Measurements from ENCODE around the gene RPS28. TPM values are rescaled to one million over a fixed set of nuclear protein-coding genes. Genes with fewer than 3 reads are reported as not detected.
A peak's percentile ranks its signal among the peaks of the same experiment; 100 is the strongest.

RPS28 gene
- total RNA-seq, 2 donors from 2014 or later = 2,643 to 2,829 TPM

DNA sequence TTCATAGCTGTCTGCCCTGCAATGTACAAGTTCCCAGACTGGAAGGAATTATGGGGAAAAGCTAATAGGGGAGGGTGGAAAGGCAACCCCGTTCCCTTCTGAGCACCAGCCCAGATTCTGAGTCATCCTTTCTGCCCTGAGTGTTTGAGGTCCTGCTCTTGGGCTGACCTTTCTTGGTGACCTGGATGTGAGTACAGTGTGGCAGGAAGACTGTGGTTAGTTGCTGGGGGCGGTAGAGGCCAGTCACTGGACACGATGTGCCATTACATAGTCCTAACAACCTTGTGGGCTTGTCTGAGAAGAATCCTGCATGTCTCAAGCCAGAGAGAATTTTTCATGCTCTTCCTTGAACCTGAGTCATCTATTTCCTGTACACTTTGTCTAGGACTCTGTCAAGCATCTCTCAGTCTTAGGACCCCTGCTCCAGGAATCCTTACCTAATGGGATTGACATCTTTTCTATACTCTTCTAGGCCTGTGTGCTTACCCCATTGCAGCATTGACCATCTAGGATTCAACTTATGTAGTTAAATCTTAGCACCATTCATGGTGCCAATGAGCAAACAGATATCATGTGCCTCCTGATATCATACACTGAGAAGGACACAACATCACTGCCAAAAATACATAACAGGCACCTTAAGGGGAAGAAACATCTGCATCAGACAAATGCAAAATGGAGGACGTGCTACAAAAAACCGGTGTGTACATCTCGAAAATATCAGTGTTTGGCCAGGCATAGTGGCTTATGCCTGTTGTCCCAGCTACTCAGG lies 34.5 kb downstream of the RPS28 start:
- no peaks in the 10 kb centered on the region for H3K9me3 Mint-ChIP-seq
- peak in 1 of 2 donors; percentile 98 for ATAC-seq
- DNase-seq (ENCODE audit: low spot score in 2 of 2) = peak in 1 of 2 donors; percentile 64
- peak overlapping the region in 1 of 2 donors; percentile 4 for H3K27ac Mint-ChIP-seq
- no peaks in the 10 kb centered on the region for H3K36me3 Mint-ChIP-seq

DNA sequence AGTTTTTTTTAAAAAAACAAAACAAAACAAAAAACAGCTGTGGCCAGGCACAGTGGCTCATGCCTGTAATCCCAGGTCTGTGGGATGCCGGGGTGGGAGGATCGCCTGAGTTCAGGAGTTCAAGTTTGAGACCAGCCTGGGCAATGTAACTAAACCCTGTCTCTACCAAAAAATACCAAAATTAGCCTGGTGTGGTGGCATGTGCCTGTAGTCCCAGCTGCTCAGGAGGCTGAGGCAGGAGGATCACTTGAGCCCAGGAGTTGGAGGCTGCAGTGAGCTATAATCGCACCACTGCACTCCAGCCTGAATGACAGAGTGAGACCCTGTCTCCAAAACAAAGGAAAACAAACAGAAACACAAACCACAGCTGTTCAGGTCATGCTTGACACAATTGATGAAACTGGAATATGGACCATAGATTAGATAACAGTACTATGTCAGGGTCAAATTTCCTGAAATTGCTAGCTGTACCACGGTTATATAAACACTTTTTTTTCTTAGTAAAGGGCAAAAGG lies 35.8 kb downstream of the RPS28 start:
- no peaks in the 10 kb centered on the region for H3K9me3 Mint-ChIP-seq
- ATAC-seq (no peak), DNase-seq (ENCODE audit: low spot score in 2 of 2) (no peak)
- H3K27ac Mint-ChIP-seq = no peak overlapping the region
- H3K36me3 Mint-ChIP-seq = no peaks in the 10 kb centered on the region

DNA sequence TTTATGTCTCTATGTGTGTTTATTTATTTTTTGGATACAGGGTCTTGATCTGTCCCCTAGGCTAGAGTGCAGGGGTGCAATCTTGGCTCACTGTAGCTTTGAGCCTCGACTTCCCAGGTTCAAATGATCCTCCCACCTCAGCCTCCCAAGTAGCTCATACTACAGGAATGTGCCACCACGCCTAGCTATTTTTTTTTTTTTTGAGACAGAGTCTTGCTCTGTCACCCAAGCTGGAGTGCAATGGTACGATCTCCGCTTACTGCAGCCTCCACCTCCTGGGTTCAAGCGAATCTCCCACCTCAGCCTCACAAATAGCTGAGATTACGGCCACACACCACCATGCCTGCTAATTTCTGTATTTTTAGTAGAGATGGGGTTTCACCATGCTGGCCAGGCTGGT lies 37.7 kb downstream of the RPS28 start:
- Mint-ChIP-seq H3K9me3 (no peaks in the 10 kb centered on the region), H3K27ac (peak overlapping the region in 1 of 2 donors; percentile 46), H3K36me3 (no peaks in the 10 kb centered on the region)
- no peak for ATAC-seq
- no peak for DNase-seq (ENCODE audit: low spot score in 2 of 2)

DNA sequence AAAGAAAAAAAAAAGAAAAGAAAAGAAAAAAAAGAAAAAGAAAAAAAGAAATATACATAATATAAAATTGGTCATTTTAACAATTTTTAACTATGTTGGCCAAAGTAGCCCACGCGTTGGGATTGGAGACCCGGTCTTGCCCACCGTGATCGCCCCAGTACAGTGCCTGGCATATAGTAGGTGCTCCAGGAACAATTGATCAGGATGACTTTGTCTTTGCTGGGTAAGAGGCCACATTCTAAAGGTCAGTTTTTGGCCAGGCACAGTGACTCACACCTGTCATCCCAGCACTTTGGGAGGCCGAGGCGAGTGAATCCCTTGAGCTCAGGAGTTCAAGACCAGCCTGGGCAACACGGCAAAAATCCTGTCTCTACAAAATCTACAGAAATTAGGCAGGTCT lies 38.9 kb downstream of the RPS28 start:
- ATAC-seq (no peak), DNase-seq (ENCODE audit: low spot score in 2 of 2) (no peak)
- no peaks in the 10 kb centered on the region for H3K9me3 Mint-ChIP-seq
- no peaks in the 10 kb centered on the region for H3K36me3 Mint-ChIP-seq
- no peak overlapping the region for H3K27ac Mint-ChIP-seq

DNA sequence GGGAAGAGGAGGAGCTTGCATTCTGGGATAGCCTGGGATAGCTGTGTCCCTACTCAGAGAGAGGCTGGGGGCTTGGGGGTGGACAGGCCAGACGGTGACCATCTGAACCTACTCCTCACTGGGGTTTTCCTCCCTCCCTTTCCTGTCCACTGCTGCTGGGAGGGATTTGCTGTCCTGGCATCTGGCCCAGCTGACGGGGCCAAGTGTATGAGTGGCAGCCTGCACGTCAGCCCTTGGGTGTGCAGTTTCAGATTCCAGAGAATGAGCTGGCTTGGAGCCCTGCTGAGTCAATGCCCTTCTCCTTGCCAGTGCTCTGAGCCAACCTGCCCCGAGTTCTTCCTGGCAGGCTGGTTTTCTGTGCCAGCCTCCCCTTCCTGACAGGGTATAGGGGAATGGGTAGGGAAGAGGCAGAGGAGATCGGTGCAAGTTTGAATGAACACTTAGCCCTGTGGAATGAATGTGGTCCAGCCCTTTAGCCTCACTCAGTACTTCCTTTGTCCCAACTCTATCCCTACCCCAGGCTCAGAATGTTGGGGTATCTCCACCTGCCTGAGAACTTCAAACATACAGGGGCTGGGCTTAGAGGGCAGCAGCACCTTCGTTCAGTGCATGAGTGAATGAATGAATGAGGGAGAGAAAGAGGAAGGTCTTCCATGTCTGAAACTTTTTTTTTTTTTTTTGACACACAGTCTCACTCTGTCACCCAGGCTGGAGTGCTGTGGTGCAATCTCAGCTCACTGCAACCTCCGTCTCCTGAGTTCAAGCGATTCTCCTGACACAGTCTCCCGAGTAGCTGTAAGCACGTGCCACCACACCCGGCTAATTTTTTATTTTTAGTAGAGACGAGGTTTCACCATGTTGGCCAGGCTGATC lies 40.9 kb downstream of the RPS28 start:
- no peaks in the 10 kb centered on the region for H3K9me3 Mint-ChIP-seq
- H3K27ac Mint-ChIP-seq = no peak overlapping the region
- no peaks in the 10 kb centered on the region for H3K36me3 Mint-ChIP-seq
- ATAC-seq (peak; percentile 37 to 76), DNase-seq (ENCODE audit: low spot score in 2 of 2) (no peak)

DNA sequence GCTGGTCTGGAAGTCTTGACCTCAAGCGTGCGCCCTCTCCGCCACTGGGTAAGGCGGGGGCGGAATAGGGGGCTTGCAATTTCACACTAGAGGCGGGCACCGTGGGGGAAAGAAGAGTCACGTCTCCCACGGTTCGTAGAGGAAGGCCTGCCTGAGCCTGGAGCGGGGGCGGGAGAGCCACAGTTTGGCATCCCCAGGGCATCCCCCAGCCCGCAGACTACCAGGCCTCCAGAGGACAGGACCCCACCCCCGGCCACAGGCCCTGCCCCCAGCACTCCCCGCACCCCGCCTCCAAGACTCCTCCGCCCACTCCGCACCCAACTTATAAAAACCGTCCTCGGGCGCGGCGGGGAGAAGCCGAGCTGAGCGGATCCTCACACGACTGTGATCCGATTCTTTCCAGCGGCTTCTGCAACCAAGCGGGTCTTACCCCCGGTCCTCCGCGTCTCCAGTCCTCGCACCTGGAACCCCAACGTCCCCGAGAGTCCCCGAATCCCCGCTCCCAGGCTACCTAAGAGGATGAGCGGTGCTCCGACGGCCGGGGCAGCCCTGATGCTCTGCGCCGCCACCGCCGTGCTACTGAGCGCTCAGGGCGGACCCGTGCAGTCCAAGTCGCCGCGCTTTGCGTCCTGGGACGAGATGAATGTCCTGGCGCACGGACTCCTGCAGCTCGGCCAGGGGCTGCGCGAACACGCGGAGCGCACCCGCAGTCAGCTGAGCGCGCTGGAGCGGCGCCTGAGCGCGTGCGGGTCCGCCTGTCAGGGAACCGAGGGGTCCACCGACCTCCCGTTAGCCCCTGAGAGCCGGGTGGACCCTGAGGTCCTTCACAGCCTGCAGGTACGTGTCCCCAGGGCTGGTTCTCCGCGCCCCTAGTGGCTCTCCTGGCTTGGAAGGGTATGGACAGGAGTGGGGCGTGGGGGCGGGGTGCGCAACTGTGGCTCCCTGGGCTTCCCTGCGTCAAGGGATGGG lies 42.8 kb downstream of the RPS28 start, which contains the start of gene ANGPTL4:
Gene ANGPTL4, plus strand, starts transcription at position 353 of the 969 bp plus-strand sequence. Its CDS starts 167 bp downstream, at position 520.
- Mint-ChIP-seq H3K36me3 (no peaks in the 10 kb centered on the region), H3K9me3 (no peaks in the 10 kb centered on the region), H3K27ac (no peak within 1 kb of the TSS)
- DNase-seq (ENCODE audit: low spot score in 2 of 2) (peak in 1 of 2 donors; percentile 80), ATAC-seq (peak; percentile 62 to 92)

DNA sequence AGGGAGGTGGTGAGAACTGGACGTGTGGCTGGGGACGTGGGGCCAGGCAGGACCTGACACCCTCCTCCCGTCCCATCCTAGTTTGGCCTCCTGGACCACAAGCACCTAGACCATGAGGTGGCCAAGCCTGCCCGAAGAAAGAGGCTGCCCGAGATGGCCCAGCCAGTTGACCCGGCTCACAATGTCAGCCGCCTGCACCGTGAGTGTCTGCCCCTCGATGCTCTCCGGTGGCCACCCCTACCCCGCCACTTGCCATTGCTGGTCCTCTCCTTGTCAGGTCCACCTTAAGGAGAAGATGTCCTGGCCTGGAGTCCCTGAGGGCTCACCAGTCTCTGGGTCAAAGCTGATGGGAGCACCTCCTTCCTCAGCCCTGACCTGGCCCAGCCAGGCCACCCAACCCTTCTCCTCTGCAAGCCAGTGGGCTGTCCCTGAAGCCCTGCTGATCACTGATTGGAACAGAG lies 44.9 kb downstream of the RPS28 start:
- no peaks in the 10 kb centered on the region for H3K9me3 Mint-ChIP-seq
- H3K27ac Mint-ChIP-seq = no peak overlapping the region
- DNase-seq (ENCODE audit: low spot score in 2 of 2) (no peak), ATAC-seq (no peak)
- no peaks in the 10 kb centered on the region for H3K36me3 Mint-ChIP-seq

DNA sequence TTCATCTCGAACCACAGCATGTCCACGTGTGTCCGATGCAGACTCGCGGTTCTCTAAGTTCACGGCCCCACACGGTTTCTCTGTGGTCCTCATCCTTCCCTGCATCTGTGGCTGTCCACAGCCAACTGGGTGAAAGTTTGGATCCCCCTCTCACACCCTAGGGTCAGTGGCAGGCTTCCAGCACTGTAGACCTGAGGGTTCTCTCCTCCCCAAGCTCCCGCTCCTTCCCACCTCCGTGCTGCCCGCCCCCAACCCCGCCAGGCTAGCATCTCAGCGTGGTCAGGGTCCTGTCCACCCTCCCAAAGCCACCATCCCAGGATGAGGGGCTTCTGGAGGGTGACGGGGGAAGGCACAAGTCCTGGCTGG lies 45.6 kb downstream of the RPS28 start:
- H3K27ac Mint-ChIP-seq = no peak overlapping the region
- no peaks in the 10 kb centered on the region for H3K36me3 Mint-ChIP-seq
- no peak for DNase-seq (ENCODE audit: low spot score in 2 of 2)
- no peak for ATAC-seq
- H3K9me3 Mint-ChIP-seq = no peaks in the 10 kb centered on the region

DNA sequence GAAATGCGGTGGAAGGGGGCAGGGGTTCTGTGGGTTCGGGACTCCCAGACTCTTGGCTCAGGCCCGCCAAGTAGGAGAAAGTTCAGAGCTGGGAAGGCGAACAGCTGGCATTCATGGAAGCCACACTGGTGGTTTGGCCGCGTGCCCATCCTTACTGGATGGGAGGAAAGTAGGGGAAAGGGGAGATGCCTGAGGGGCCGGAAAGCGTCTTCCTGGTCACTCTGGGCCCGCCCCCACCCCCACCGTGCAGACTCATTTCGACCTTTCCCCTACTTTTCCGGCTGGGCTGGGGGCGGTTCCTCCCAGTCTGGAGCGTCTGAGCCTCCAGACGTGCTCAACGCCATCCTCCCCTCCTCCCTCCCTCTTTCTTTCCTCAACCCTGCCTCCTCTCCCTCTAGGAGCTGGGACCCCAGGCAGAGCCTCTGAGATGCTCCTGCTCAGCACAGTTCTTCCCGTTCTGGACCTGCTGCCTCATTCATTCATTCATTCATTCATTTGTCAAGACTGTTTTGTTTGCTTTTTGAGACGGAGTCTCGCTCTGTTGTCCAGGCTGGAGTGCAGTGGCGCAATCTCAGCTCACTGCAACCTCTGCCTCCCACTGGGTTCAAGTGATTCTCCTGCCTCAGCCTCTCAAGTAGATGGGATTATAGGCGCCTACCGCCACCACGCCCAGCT lies 46.2 kb downstream of the RPS28 start:
- Mint-ChIP-seq H3K36me3 (no peaks in the 10 kb centered on the region), H3K9me3 (no peaks in the 10 kb centered on the region), H3K27ac (no peak overlapping the region)
- no peak for ATAC-seq
- no peak for DNase-seq (ENCODE audit: low spot score in 2 of 2)

DNA sequence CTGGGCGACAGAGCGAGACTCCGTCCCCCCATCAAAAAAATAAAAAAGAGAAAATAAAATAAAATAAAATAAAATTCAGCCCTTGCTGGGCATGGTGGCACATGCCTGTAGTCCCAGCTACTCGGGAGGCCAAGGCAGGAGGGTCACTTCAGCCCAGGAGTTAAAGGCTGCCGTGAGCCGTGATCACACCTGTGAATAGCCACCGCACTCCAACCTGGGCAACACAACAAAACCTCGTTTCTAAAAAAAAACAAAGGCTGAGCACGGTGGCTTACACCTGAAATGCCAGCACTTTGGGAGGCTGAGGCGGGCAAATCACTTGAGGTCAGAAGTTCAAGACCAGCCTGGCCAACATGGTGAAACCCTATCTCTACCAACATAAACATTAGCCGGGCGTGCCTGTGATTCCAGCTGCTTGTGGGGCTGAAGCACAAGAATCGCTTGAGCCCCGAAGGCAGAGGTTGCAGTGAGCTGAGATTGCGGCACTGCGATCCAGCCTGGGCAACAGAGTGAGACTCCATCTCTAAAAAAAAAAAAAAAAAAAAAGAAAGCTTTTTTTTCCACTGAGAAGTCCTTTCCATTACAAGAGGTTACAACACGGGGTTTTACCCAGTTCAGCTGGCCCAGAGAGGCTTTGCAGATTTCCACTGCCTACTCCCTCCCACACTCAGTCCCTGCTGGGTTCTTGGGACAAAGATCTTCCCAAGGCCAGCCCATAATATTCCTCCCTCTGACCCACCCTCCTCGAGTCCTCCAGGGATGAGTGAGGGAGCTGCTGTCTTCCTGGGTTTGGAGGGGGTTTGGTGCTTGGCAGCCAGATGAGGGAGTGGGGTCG lies 49.1 kb downstream of the RPS28 start:
- DNase-seq (ENCODE audit: low spot score in 2 of 2) (no peak), ATAC-seq (no peak)
- no peaks in the 10 kb centered on the region for H3K9me3 Mint-ChIP-seq
- H3K27ac Mint-ChIP-seq = peak overlapping the region in 1 of 2 donors; percentile 29
- no peaks in the 10 kb centered on the region for H3K36me3 Mint-ChIP-seq

DNA sequence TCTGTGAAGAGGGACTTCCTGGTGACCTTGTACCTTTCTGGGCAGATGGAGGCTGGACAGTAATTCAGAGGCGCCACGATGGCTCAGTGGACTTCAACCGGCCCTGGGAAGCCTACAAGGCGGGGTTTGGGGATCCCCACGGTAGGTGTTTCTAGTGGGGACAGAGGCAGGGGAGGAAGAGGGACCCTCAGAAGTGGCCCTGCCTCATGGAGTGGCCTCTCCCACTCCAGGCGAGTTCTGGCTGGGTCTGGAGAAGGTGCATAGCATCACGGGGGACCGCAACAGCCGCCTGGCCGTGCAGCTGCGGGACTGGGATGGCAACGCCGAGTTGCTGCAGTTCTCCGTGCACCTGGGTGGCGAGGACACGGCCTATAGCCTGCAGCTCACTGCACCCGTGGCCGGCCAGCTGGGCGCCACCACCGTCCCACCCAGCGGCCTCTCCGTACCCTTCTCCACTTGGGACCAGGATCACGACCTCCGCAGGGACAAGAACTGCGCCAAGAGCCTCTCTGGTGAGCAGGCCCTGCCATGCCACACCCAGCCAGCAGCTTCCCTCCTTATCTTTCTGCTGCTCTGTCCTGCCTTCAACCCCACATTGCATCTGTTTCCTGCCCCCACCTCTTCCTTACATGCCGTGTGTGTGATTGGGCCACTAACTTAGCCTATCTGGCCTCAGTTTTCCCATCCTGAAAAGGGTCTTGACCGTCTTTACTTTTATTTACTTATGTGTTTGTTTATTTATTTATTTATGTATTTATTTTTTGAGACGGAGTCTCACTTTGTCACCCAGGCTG lies 49.9 kb downstream of the RPS28 start:
- DNase-seq (ENCODE audit: low spot score in 2 of 2) = no peak
- Mint-ChIP-seq H3K36me3 (no peaks in the 10 kb centered on the region), H3K27ac (peak overlapping the region in 1 of 2 donors; percentile 29), H3K9me3 (no peaks in the 10 kb centered on the region)
- no peak for ATAC-seq

Data from activated naive CD4-positive, alpha-beta T cell treated with anti-CD3 and anti-CD28 coated beads, Interleukin-2, amount 50 U/mL, for 72 hours (primary cell).